HG02588 (cell line): Measurements from ENCODE around the gene ACOXL.

ENCODE experiments used
- ATAC-seq: cut with Tn5 transposase; IDR thresholded peaks from one replicate; pipeline ENCODE4 v1.9.1; 2021; ENCODE audit warnings: mild to moderate bottlenecking, moderate library complexity; ENCODE audit not compliant: unreplicated experiment

The ACOXL gene

DNA sequence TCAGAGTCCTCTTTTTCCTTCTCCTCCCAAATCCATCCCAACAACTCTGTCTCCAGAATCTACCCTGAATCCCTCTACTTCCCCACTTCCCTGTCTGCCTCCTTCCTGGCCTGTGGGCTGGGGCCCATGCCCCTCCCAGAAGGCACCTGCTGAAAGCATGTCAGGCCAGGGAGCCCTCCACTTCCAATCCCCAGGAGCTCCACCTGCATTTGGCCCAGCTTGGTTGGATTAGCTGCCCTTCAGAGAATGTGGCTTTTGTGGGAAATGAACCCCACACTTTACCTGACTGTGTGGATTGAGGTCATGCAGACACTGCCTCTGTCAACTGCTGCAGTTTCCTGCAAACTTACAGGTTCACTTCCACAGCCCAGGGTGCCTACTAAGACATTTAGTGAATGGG is 58.5 kb downstream of the ACOXL start:
- ATAC-seq: no peak

- no peak for ATAC-seq
Observed at GRCh38 chr2:110791435-110791834, 59.1 kb downstream of the ACOXL start.

GRCh38 chr2:110793034-110793433 is 60.7 kb downstream of the ACOXL start:
- ATAC-seq: no peak

DNA sequence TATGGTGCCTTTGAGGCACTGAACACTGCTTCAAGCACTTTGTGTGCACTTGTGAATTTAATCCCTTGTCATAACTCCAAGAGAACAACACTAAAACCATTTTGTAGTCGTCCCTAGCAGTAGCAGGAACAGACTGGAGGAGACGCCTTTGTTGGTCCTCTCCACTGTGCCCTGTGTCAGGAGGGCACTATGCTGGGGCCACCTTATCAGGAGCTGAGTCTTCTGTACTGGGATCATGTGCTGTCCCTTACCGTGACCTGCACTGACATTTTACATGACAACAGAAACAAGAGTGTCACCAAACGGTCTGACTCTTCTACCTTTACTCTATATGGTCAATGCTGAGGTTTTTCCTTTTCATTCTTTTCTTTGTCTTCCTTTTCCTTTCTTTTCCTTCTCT is 62.0 kb downstream of the ACOXL start:
- ATAC-seq: no peak

DNA sequence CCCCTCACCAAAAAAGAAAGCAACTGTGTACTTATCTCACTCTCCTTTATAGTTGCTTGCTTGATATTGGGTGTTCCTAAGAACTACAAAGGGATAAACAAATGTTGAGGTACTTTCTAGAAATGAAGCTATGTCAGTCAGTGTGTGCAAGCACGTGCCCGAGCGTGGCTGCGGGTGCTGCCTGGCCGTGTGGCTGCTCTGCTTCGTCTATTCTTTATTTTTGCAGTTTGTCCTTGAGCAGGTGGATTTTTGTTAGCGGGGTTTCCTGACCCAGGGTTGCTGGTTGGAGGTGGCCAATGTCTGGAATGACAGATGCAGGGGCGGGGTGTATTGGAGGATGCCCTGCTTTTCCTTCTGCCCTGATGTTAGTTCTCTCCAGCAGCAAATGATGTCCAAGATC is 62.6 kb downstream of the ACOXL start:
- ATAC-seq: no peak

DNA sequence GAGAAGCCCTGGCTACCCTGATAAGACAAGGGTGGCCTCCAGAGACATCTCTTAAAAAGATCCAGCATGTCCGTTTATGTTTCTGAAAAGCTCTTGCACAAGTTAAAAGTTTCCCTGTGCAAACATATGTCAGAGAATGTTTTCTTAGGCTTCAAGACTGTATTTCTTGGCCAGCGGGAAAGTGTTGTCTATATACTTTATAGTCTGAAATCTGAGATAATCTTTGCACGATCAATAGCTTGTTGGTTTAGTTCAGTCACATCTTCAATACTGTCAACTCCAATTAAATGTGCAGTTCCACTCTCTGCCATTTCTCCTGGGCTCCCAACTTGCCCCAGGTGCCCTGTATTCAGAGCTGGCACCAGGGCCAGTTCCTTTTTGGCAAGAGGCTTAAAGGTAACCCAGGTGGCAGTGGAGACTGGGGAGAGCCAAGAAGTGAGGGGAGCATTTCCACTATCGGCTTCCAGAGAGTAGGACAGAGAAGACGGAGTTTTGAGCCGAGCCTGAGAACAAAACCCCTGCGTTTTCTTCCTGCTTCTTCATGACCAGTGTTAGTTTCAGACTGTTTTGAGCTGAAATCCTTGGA is 64.4 kb downstream of the ACOXL start:
- ATAC-seq: no peak

DNA sequence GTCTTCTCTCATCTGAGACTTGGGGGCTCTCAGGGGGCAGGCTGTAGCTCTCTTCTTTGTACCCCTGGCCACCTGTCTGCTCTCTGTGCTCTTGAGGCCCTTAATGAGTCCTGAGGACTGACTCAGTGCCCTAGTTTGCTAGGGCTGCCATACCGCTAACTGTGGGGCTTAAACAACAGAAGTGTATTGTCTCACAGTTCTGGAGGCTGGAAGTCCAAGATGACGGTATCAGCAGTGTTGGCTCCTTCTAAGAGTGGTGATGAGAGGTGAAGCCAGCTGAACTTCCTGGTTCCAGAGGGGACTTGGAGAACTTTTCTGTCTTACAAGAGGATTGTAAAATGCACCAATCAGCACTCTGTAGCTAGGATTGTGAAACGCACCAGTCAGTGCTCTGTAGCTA is 67.0 kb downstream of the ACOXL start:
- ATAC-seq: no peak

GRCh38 chr2:110800611-110801402 is 68.4 kb downstream of the ACOXL start:
- ATAC-seq: no peak

GRCh38 chr2:110802208-110802932 is 70.0 kb downstream of the ACOXL start:
- ATAC-seq: no peak

- no peak for ATAC-seq
Observed at GRCh38 chr2:110804433-110804832, 72.1 kb downstream of the ACOXL start.

GRCh38 chr2:110804915-110805314 is 72.5 kb downstream of the ACOXL start:
- peak; percentile 78 for ATAC-seq

GRCh38 chr2:110805894-110806452 is 73.6 kb downstream of the ACOXL start:
- ATAC-seq: no peak

- ATAC-seq: no peak
Observed at GRCh38 chr2:110807522-110807921, 75.1 kb downstream of the ACOXL start.

GRCh38 chr2:110810404-110810803 is 78.0 kb downstream of the ACOXL start:
- no peak for ATAC-seq

- no peak for ATAC-seq
Observed at GRCh38 chr2:110812726-110813645, 80.6 kb downstream of the ACOXL start.

- ATAC-seq: no peak
Observed at GRCh38 chr2:110813896-110814295, 81.5 kb downstream of the ACOXL start.

DNA sequence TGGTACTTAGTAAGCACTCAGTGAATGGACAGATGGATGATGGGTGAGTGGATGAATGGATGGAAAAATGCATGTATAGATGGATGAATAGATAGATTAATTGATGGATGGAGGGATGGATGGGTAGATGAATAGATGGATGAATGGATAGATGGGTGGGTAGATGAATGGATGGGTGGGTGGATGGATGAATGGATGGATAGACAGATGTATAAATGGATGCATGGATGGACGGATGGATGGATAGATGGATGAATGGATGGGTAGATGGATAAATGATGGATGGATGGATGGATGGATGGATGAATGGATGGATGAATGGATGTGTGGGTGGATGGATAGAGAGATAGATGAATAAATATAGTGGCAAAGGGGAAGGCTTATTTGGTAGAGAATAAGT is 83.6 kb downstream of the ACOXL start:
- no peak for ATAC-seq

DNA sequence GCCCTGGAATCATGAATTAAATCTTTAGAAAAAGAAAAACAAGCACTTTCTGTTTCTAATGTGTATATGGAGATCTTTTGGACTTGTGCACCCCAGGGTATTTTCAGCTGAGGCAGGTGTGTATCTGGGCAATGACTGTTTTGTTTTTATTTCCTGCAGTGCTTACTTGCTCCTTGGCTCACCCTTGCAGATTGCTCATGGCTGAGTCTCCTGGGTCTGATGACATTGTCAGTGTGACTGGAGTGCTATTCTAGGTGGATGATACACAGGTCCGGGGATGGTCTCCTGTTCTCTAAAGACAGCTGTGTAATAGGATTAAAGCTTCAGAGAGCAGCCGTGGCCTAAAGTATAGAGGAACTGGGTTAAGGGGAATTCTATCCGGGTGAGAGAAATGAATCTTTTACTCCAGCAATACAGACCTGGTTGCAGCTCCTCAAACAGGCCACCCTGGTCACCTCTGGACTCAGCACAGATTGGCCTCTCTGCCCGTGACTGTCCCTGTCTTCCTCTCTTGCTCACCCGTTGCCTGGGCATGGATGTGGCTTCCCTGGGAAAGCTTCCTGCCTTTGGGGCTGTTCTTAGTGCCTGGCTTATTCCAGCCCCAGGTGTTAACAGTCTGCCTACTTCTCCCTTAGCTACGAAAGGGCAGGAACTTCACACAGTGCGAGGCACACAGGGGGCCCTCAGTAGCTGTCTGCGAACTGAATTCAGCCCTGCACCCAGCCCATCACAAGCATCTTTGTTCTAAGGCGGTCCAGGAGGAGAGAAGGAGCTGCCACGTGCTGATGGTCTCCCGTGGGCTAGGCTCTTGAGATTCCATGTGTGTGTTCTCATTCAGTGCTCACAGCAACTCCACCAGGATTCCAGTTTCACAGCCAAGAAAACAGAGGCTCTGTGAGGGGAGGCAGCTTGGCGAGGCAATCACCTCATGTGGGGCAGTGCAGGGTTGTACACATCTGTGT is 84.3 kb downstream of the ACOXL start:
- no peak for ATAC-seq

DNA sequence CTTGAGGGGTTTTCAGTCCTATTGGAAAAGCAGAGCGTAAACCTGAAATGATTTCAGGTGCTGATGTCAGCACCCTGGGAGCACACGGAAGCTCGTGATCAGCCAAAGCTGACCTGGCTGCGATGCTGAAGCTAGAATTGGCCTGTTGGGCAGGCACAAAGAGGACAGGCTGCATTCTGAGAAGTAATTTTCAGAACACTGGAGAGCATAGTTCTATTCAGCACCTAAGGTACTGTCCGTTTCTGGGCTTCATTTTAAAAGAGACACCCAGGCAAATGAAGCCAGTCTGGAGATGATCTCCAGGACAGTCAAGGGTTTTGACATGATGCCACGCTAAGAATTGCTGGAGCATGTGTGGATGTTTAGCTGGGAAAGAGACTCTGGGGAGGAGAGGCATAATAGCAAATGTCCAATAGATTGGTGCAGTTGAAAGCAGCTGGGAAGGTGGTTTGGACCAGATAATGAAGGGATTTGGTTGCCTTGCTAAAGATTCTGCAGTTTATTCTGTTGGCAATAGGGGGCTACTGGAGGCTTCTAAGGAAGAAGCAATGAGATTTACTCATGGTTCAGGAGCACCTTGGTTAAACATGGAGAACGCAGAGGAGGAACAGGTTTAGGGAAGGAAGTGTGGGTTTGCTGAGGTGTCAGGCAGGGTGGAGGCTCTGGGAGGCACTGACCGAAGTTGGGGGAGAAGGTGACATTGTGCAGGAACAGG is 86.6 kb downstream of the ACOXL start:
- ATAC-seq: no peak
